Endothelial cell of umbilical vein (primary cell): Measurements from ENCODE around the gene FAM185A. TPM values are rescaled to one million over a fixed set of nuclear protein-coding genes. Genes with fewer than 3 reads are reported as not detected.
"Not testable (repeated sequence)": the region's sequence is repeated elsewhere in the genome, so short reads cannot be mapped to it uniquely, and the experiment has no call there.

ENCODE experiments used
- BruUV-seq: library from RNA; stranded (reverse); fragments of 400-500 nt; replicated peaks from 2 replicates; lab custom pipeline; 2021; lab: Mats Ljungman, UMichigan
- CTCF ChIA-PET: fragments of 300-600, 350-600 bp; sonication (Branson Sonifier 250); formaldehyde crosslinking; loops from one replicate; lab custom pipeline; 2021; ENCODE audit warnings: antibody characterized with exemption, inconsistent platforms; lab: Charles Lee
- POLR2A ChIA-PET: fragments of 300-600, 350-600 bp; sonication (Branson Sonifier 250); formaldehyde crosslinking; loops from one replicate; lab custom pipeline; 2021; ENCODE audit warnings: antibody characterized with exemption, inconsistent platforms; lab: Charles Lee
- DNase-seq: peaks from one replicate; pipeline ENCODE4 v3.0.0-alpha.2; 2011; ENCODE audit warnings: low read depth, low spot score
- FAIRE-seq: peaks from 2 replicates; lab custom pipeline; 2011; peaks lifted over from hg19 to GRCh38; lab: Jason Lieb, UNC
- H2AFZ ChIP-seq: 2 replicates; pipeline ENCODE4 v1.6.0; 2012; ENCODE audit warnings: low read depth, low read length, control low read depth, inconsistent platforms
- H3K27ac ChIP-seq: 2 replicates; pipeline ENCODE4 v1.5.1; 2011; ENCODE audit warnings: low read depth, mild to moderate bottlenecking, control low read depth, low read length, moderate library complexity; ENCODE audit not compliant: insufficient read depth
- H3K27me3 ChIP-seq, 2 experiments: 2 replicates each; pipeline versions ENCODE4 v1.6.0 to v1.6.1; 2011; ENCODE audit warnings: low read length in 2 of 2, mixed read lengths in 1 of 2; ENCODE audit not compliant: control insufficient read depth in 2 of 2, insufficient read depth in 2 of 2
- H3K36me3 ChIP-seq, 2 experiments: 2 replicates in 1 of 2; 3 replicates in 1 of 2; pipeline ENCODE4 v1.5.1; 2011; ENCODE audit warnings: low read length in 2 of 2, mild to moderate bottlenecking in 1 of 2, moderate library complexity in 1 of 2; ENCODE audit not compliant: control insufficient read depth in 2 of 2, insufficient read depth in 2 of 2; ENCODE audit errors: extremely low read depth in 1 of 2
- H3K4me1 ChIP-seq: 3 replicates; pipeline ENCODE4 v1.5.1; 2011; ENCODE audit warnings: mild to moderate bottlenecking, low read length; ENCODE audit not compliant: control insufficient read depth, insufficient read depth; ENCODE audit errors: extremely low read depth
- H3K4me2 ChIP-seq: 2 replicates; pipeline ENCODE4 v1.6.1; 2011; ENCODE audit warnings: low read length, control low read depth, mixed read lengths; ENCODE audit not compliant: insufficient read depth
- H3K4me3 ChIP-seq, 3 experiments: fragments of 200-600 bp in 1 of 3; sonication (generic), shearing (Covaris generic) in 1 of 3; replicated peaks in 1 of 3; 2 replicates each; pipeline ENCODE4 v1.5.1; 2011 to 2016; ENCODE audit warnings: control low read depth in 3 of 3, low read length in 3 of 3, mild to moderate bottlenecking in 2 of 3, inconsistent platforms in 1 of 3, low read depth in 1 of 3, moderate library complexity in 1 of 3; ENCODE audit not compliant: insufficient read depth in 1 of 3
- H3K79me2 ChIP-seq: 2 replicates; pipeline ENCODE4 v1.6.0; 2012; ENCODE audit warnings: low read length, inconsistent platforms; ENCODE audit not compliant: control insufficient read depth, insufficient read depth
- H3K9ac ChIP-seq: replicated peaks from 2 replicates; pipeline ENCODE3; 2011; ENCODE audit warnings: low read length, control low read depth; ENCODE audit not compliant: insufficient read depth; ENCODE audit errors: extremely low read depth
- H3K9me1 ChIP-seq: replicated peaks from 3 replicates; pipeline ENCODE4 v1.6.0; 2011; ENCODE audit warnings: mild to moderate bottlenecking, low read length; ENCODE audit not compliant: control insufficient read depth, insufficient read depth; ENCODE audit errors: extremely low read depth
- H3K9me3 ChIP-seq: replicated peaks from 2 replicates; pipeline ENCODE4 v1.5.1; 2012; ENCODE audit warnings: low read length, inconsistent platforms; ENCODE audit not compliant: control insufficient read depth, insufficient read depth
- H4K20me1 ChIP-seq: replicated peaks from 2 replicates; pipeline ENCODE3; 2011; ENCODE audit warnings: mild to moderate bottlenecking, low read length; ENCODE audit not compliant: control insufficient read depth, insufficient read depth; ENCODE audit errors: extremely low read depth
- dilution Hi-C: fragments of 300-500 bp; cut with MboI; formaldehyde crosslinking; loops from one replicate; pipeline ENCODE4 v1.15.0; 2019; ENCODE audit warnings: low sequenced_read_pairs; ENCODE audit not compliant: extremely low pct_ligation_motif_present
- intact Hi-C: fragments of 100-400 bp; cut with micrococcal nuclease; formaldehyde crosslinking; loops from one replicate; pipeline ENCODE4 v1.10.0; 2022
- polyA plus RNA-seq, 4 experiments: library from polyadenylated mRNA; depleted of rRNA in 3 of 4; stranded (reverse) in 3 of 4; unstranded in 1 of 4; fragments of >200 nt; gene quantifications; 2 replicates each; pipeline versions ENCODE4 v1.2.1 to v1.2.3, GENCODE V29; 2011 to 2012; ENCODE audit warnings: missing spikeins in 1 of 4
- total RNA-seq: library from RNA; stranded (reverse); gene quantifications from 2 replicates; pipeline ENCODE4 v1.2.3, GENCODE V29; 2021

The FAM185A gene
- total and polyA plus RNA-seq, 2 donors (not counting 3 experiments of a cell fraction or from before 2014, with no cell fraction given) = 5.4 to 7.6 TPM

- H3K9me3 ChIP-seq, POLR2A ChIA-PET, H3K9ac ChIP-seq, H3K36me3 ChIP-seq, H3K4me3 ChIP-seq, H3K4me1 ChIP-seq, dilution Hi-C loops, H3K4me2 ChIP-seq, H4K20me1 ChIP-seq, H3K27me3 ChIP-seq, H3K9me1 ChIP-seq, BruUV-seq, H2AFZ ChIP-seq, DNase-seq, H3K27ac ChIP-seq, FAIRE-seq, H3K79me2 ChIP-seq, intact Hi-C loops: not testable (repeated sequence)
- CTCF ChIA-PET = interaction anchor here (1.5 kb wide), 1 partner anchor 301 kb away, joined by 3 read pairs; no protein-coding TSS in a partner anchor
These were observed 12.4 kb downstream of the FAM185A start for GRCh38 chr7:102761234-102761633.

- H3K4me3 ChIP-seq, intact Hi-C loops, H3K4me2 ChIP-seq, CTCF ChIA-PET, BruUV-seq, POLR2A ChIA-PET, FAIRE-seq, H3K27ac ChIP-seq, H3K9me1 ChIP-seq, H2AFZ ChIP-seq, H3K36me3 ChIP-seq, H4K20me1 ChIP-seq, dilution Hi-C loops, H3K9ac ChIP-seq, H3K4me1 ChIP-seq, H3K9me3 ChIP-seq, DNase-seq, H3K27me3 ChIP-seq, H3K79me2 ChIP-seq: not testable (repeated sequence)
These were observed 14.6 kb downstream of the FAM185A start for GRCh38 chr7:102763295-102763905.

GRCh38 chr7:102769657-102770192 is 20.9 kb downstream of the FAM185A start:
- H4K20me1 ChIP-seq, intact Hi-C loops, POLR2A ChIA-PET, H3K4me3 ChIP-seq, H3K9me1 ChIP-seq, H3K27ac ChIP-seq, H3K4me1 ChIP-seq, H3K79me2 ChIP-seq, H3K9me3 ChIP-seq, BruUV-seq, H3K9ac ChIP-seq, DNase-seq, H3K36me3 ChIP-seq, H3K27me3 ChIP-seq, CTCF ChIA-PET, FAIRE-seq, dilution Hi-C loops, H2AFZ ChIP-seq, H3K4me2 ChIP-seq: not testable (repeated sequence)

GRCh38 chr7:102770467-102770866 is 21.7 kb downstream of the FAM185A start:
- FAIRE-seq, DNase-seq, H2AFZ ChIP-seq, H3K4me3 ChIP-seq, H3K4me2 ChIP-seq, H3K9ac ChIP-seq, CTCF ChIA-PET, BruUV-seq, H3K27ac ChIP-seq, H3K27me3 ChIP-seq, dilution Hi-C loops, H3K9me3 ChIP-seq, H3K79me2 ChIP-seq, POLR2A ChIA-PET, H3K36me3 ChIP-seq, H3K4me1 ChIP-seq, H4K20me1 ChIP-seq, intact Hi-C loops, H3K9me1 ChIP-seq: not testable (repeated sequence)
